Hematopoietic multipotent progenitor cell treated with erythropoietin and hydrocortisone succinate and interleukin-3 and kit ligand, for 8 days (in vitro differentiated cells): ENCODE data around the gene CST11.

Experiments used
- DNase-seq: peaks from one replicate; pipeline ENCODE4 v3.0.0-alpha.2; 2015

Gene CST11

DNA sequence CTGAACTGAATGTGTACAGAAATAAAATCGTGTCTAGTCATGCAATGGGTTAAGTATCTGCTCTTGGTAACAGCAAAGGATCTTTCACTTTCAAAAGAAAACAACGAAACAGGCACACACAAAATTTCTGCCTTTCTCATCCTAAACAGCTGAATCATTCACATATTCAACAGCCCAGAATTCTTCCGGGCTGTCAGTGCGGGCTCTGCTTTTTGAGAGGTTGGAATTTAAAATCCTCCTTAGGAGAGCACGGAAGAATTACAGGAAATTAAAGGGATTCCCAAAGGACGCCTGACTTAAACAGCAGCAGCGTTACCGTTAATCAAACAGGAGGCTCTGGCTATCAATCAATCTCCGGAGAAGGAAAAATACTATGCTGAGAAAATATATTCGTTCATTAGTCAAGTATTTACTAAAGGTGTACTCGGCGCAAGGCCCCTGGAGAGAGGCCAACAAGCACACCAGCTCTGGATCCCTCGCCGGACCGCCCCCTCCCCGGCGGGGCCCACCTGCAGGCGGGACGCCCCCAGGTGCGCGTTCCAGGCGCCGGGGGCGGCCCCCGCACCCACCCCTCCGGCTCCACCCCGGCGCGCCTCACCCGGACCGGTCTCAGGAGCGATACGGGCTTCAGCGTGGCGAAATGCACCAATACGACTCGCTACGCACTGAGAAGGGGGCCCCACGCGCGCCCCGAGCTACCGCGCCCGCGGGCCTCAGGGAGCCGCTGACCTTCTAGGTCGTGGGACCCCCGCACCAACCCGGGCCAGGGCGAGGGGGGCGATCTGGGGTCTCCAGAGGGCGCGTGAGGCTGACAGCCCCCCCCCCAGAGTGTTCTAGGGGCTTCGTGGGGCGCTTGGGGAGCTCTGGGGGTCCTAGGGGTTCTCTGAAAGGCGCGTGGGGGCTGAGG lies 32.4 kb downstream of the CST11 start:
- peak; percentile 60 for DNase-seq

DNA sequence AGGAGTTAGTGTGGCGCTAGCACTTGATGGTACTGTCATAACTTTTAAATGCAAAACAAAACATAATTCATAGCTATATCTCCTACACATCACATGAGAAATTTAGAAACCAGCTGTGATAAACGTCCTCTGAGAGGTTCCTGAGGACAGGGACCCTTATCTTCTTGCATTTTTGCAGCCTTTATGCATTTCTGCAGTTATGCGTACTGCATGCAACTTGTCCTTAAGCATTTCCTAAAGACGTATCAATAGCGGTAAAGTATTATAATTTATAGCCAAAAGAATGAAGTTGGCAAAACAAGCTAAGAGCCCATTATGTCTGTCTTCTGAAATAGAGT lies 33.0 kb downstream of the CST11 start:
- DNase-seq: peak; percentile 21

DNA sequence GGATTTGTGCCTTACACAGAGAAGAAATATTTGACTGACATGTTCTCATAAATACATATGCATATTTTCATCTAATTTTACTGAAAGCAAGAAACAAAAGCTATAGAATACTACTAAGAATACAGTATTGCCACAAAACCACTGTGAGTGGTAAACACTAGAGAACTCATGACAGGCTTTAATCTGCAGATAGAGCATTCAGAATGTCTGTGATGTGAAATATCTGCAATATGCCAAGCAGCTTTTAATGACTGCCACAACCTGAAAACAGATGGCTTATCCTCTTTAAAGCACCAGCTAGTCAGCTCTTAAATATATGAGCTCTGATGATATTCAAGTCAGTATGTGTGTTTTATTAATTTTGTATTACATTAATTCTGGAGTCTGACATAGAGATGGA lies 34.8 kb downstream of the CST11 start:
- DNase-seq: peak; percentile 54

DNA sequence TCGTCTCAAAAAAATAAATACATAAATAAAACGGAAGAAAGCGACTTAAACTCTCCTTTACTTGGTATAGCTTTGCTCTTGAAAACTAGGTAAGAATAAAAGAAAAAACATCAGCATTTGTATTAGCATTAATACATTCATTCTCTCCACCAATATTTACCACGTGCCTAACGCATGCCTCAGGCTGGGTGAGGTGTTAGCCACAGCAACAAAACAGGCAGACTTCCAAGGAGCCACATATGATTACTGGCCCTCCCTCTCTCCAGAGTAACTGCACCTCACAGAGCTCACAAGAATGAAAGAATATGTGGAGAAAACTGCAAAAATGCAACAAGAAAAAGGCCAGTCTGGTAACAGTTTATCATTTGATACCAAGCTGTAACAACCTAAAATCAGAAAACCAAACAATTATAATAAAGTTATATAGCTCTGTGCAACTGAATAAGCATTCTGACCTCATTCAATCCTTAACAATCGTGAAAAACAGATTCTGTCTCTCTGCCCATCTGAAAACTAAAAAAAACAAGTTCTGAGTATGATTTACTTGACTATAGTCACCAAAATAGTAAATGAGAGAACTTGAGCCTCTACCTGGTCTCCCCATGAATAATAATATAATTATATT lies 36.6 kb downstream of the CST11 start:
- DNase-seq: peak; percentile 51

DNA sequence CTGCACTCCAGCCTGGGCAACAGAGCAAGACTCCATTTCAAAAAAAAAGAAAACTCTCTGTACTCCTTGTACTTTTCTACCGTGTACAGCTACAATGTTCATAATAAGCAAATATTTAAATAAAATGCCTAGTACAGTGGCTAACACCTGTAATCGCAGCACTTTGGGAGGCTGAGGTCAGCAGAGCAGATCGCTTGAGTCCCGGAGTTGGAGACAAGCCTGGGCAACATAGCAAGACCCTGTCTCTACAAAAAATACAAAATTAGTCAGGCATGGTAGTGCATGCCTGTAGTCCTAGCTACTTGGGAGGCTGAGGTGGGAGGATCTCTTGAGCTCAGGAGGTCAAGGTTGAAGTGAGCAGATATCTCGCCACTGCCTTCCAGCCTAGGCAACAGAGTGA lies 37.1 kb downstream of the CST11 start:
- no peak for DNase-seq

DNA sequence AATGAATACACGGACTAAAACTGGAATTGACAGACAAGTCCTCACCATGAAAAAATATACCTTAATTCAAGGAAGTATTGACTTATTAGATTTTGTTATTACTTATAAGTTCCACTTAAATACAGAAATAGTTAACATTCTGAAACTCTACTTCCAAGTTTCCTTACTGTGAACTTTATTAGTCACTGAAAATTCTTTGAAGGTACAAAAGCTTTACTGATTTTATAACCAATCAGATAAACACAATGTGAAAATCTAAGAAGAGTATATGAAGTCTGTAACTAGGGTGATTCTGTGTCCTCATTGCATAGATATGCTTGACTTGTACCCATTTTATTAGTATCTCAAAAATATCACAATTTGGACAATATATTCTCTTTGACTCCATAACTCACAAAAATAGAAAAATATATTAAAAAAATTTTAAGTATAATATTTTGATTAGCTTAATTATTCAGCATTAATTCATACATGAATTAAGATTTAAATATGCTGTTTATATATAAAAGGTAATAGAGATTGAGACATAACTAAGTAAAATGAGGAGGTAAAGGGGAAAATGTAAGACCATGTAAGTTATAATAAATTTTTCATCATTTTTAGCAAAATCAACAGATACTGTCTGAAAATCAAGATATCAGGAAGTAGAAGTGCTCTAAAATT lies 38.0 kb downstream of the CST11 start:
- no peak for DNase-seq

DNA sequence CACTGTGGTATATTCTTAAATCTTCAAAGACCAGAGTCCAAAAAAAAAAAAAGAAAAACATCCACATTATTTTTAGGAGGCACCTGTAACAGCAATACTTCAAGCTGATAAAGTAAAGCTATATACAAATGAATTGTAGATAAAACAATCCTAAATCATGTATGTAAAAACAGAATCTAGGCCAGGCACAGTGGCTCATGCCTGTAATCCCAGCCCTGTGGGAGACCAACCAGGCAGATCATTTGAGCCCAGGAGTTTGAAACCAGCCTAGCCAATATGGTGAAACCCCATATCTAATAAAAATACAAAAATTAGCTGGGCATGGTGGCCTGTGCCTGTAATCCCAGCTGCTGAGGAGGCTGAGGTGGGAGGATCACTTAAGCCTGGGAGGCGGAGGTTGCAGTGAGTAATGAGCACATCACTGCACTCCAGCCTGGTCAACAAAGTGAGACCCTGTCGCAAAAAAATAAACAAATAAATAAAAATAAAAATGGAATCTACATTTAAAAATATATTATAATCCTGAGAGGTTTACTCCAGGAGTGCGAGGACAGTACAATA lies 38.7 kb downstream of the CST11 start:
- no peak for DNase-seq

DNA sequence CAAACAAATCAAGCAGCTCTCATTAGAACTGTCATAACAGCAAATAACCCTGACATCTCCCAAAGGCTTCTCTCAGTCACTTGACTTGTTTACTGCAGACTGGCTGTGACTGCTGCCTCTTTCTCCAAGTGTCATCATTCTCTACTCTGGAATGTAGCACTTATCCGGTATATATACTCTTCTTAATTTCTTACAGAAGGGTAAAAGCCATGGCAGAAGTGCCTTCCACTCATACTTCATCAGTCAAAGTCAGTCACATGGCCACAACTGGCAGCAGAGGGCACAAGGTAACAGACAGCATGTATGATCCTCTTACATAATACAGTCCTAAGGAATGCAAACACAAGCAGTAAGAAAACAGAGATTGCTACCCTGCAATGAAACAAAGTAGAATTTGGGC lies 40.6 kb downstream of the CST11 start:
- DNase-seq: no peak

DNA sequence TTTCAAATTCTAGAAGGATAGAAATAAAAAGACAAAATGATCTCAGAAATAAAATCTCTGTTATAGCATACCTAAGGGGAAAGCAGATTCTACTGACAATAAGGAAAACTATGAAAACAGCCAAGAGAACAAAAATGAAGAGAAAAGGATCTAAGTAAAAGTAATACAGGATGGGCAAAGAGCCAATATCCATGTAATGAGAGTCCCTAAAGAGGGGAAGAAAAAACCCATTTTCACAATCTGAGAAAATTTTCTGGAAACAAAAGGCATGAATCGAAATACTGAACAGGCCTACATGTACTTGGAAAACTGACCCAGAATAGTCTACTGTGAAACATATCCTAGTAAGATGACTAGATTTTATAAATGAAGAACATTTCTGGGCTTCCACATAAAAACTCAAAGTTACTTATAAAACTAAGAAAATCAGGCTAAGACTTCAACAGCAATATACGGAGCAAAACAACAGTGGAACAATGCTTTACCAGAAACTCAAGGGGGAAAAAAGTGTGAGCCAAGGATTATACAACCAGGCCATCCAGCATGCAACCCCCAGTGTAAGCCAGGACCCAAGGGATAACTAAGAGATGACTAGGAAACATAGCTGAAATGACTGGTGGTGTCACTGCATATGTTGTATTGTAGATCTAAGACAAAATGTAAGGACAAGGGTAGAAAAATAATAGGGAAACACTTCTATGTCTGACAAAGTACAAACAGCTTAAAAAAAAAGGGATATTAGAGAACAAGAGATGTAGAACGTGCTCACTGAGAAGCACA lies 41.6 kb downstream of the CST11 start:
- no peak for DNase-seq

DNA sequence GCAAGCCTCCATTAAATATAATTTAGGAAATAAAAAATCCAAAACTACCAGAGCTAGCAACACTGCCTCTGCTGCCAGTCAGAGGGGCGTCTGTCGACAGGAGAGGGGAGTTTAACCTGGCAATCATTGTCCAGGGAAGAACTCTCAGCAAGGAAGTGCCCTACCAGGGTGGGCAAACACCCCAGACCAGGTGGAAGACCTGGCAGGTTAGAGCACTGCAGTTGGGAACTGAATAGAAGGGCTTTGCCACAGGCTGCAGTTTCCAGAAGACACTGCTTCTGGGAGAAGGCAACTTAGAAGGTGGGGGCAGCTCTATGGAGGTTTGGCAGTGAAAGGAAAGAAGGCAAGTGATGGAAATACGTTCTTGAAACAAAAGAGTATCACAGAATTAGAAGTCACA lies 42.9 kb downstream of the CST11 start:
- no peak for DNase-seq

DNA sequence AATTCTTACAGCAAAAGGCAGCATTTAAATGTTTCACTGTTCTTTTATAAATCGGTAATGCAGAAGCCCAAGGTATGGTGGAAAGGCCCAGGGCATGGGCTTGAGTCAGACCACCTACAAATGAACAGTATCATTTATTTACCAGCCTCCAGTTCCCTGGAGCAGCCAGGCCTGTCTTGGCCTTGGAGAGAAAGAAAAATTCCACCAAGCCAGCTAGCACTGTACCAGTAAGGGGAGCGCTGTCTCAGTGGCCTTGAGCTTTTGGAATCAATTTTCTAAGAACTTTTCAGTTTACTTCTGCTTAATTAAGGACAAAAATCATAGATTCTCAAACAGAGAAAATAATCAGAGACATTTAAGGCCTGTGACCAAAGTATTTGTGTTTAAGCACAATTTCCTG lies 43.7 kb downstream of the CST11 start:
- DNase-seq: no peak

DNA sequence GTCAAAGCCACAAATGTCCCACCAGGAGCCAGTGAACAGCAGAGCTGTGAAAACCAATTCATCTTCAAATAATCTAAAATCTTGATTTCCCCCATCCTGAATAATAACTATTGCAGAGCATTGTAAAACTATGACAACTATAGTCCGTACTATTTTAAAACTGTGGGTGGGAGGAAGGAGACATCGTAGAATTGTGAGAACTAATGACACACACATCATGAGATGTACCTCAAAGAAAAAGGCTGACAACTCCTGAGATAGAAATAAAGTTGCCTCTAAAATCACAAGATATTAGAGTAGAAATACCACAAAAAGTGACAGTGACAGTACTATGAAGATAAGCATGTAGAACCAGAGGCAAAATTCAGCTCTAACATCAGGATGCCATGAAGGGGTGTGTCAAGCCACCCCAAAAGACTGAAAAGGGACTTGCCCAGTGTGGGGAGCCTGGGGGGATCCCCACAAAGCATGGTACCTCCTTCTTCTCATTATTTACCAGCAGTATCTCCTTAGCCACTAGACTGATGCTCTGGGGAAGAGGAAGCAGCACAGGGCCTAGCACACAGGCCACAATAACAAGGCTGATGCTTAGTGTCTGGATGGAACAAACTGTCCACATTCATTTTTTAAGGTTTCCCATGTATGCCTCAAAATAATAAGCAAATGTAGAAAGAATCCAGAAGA lies 44.8 kb downstream of the CST11 start:
- DNase-seq: no peak

DNA sequence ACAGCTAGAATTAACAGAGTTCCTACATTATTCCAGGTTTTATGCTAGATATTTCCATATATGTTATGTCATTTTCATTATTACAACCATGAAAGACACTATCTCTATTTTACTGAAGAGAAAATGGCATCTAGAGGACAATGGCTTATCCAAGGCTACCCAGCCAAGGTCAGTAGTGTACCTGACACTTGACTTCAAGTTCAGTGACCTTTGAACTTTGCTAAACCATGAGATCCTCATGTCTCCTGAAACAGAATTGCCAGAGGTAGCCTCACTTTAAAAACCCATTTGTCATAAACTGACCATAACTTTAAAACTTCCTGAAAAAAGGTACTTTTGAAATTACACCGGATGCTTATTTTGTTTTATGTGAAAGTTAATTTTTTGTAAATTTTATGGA lies 45.8 kb downstream of the CST11 start:
- no peak for DNase-seq

DNA sequence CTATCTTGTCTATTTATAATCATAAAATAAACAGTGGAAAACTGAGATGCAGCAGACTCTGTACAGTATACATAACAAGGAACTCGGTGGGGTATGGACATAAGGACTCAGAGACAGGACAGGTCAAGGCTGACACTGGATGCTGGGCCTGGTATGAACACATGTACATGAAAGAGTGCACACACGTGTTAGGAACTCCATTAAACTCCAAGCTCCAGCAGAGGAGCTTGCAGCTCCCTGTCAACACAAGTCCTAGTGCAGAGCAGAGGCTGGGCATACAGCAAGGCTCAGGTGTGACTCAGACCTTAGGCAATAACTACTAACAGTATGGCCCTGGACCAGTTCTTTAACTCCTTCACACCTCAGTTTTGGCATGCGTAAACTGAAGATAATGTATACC lies 48.5 kb downstream of the CST11 start:
- no peak for DNase-seq

DNA sequence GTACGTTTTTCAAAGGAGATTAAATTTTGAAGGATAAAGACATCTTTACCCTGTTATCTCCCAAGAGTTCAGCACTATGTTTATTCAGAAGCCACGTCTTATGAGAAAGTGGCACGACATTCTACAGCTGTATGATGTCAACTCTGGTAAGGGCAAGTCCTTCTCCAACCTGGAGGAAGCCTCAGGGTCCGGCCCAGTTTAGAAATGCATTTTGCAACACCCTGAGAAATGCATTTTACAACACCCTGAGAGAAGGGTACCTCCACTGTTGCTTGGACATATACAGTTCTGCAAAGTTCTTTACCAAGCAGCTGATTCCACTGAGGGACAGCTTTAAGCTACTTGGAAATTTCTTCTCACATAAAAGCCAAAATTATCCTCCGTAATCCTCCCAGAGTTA lies 48.9 kb downstream of the CST11 start:
- no peak for DNase-seq

DNA sequence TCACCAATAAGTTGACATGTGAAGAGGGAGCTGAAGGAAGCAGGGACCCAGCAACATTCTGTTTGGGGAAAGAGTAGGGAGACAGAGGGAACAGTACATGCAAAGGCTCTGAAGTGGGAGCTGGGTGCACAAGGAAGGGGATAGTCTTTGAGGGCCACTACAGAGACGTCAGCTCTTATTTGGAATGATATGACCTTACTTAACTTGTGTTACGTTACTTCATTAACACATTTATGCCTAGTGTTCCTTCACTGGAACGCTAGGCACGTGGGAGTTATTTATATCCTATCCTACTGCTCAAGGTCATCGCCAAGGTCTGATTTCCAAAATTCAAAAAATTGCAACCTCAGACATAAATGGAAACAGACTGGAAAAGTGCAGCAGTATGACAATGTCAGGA lies 51.6 kb downstream of the CST11 start:
- DNase-seq: no peak
